BLaER1 (cell line): ENCODE data around the gene ARID2.

Source experiments
- H3K27ac ChIP-seq: shearing (Covaris generic); formaldehyde crosslinking; 2 replicates; pipeline ENCODE4 v1.8.1; 2022
- H3K27me3 ChIP-seq: shearing (Covaris generic); formaldehyde crosslinking; 2 replicates; pipeline ENCODE4 v1.8.1; 2022
- H3K36me3 ChIP-seq: shearing (Covaris generic); formaldehyde crosslinking; 2 replicates; pipeline ENCODE4 v1.8.1; 2022
- H3K4me1 ChIP-seq: shearing (Covaris generic); formaldehyde crosslinking; 2 replicates; pipeline ENCODE4 v1.8.1; 2022
- H3K4me2 ChIP-seq: shearing (Covaris generic); formaldehyde crosslinking; 2 replicates; pipeline ENCODE4 v1.8.1; 2022
- H3K4me3 ChIP-seq: shearing (Covaris generic); formaldehyde crosslinking; 2 replicates; pipeline ENCODE4 v1.8.1; 2022
- H3K9ac ChIP-seq: shearing (Covaris generic); formaldehyde crosslinking; 2 replicates; pipeline ENCODE4 v1.8.1; 2022
- H3K9me3 ChIP-seq: shearing (Covaris generic); formaldehyde crosslinking; 2 replicates; pipeline ENCODE4 v1.8.1; 2022
- H4K20me1 ChIP-seq: shearing (Covaris generic); formaldehyde crosslinking; 2 replicates; pipeline ENCODE4 v1.8.1; 2022
- Cebpa-rat ChIP-seq: shearing (Covaris generic); IDR thresholded peaks from 2 replicates; pipeline ENCODE4 v1.8.1; 2022

ARID2 gene

GRCh38 chr12:45781080-45781479 lies 51.6 kb downstream of the ARID2 start:
- Histone ChIP-seq H3K4me3 (no peak overlapping the region), H3K27ac (no peak overlapping the region), H3K27me3 (no peaks in the 10 kb centered on the region), H4K20me1 (peaks cover 84% of the 10 kb centered on the region), H3K9me3 (no peaks in the 10 kb centered on the region), H3K9ac (no peak overlapping the region), H3K36me3 (peaks cover 4% of the 10 kb centered on the region; the same call in 1 of the 2 replicates), H3K4me1 (no peaks in the 10 kb centered on the region), H3K4me2 (no peak overlapping the region)
- no peak for TF ChIP-seq Cebpa-rat

GRCh38 chr12:45785315-45785714 lies 55.8 kb downstream of the ARID2 start:
- Histone ChIP-seq H3K4me3 (no peak overlapping the region), H3K27me3 (no peaks in the 10 kb centered on the region), H3K36me3 (peaks cover 8% of the 10 kb centered on the region; the same call in 1 of the 2 replicates), H4K20me1 (peaks cover 95% of the 10 kb centered on the region), H3K4me2 (no peak overlapping the region), H3K4me1 (peaks cover 11% of the 10 kb centered on the region; the same call in 1 of the 2 replicates), H3K27ac (no peak overlapping the region), H3K9me3 (no peaks in the 10 kb centered on the region), H3K9ac (no peak overlapping the region)
- TF ChIP-seq Cebpa-rat, result no peak

GRCh38 chr12:45789025-45789424 lies 59.5 kb downstream of the ARID2 start:
- H3K36me3 ChIP-seq, result peaks cover 7% of the 10 kb centered on the region; the same call in 1 of the 2 replicates
- no peaks in the 10 kb centered on the region for H3K9me3 ChIP-seq
- TF ChIP-seq Cebpa-rat, result no peak
- no peak overlapping the region for H3K9ac ChIP-seq
- H3K4me2 ChIP-seq, result 0 out of 2 replicates have a peak overlapping the region, but pooled peaks have one; percentile 11
- H3K27me3 ChIP-seq, result no peaks in the 10 kb centered on the region
- H3K27ac ChIP-seq, result no peak overlapping the region
- H3K4me3 ChIP-seq, result no peak overlapping the region
- peaks cover 98% of the 10 kb centered on the region for H4K20me1 ChIP-seq
- peaks cover 11% of the 10 kb centered on the region; the same call in 1 of the 2 replicates for H3K4me1 ChIP-seq

GRCh38 chr12:45794422-45794821 lies 64.9 kb downstream of the ARID2 start:
- TF ChIP-seq Cebpa-rat, result no peak
- no peak overlapping the region for H3K27ac ChIP-seq
- peaks cover 34% of the 10 kb centered on the region; the same call in 1 of the 2 replicates for H3K36me3 ChIP-seq
- H4K20me1 ChIP-seq, result peaks cover 69% of the 10 kb centered on the region
- no peak overlapping the region for H3K9ac ChIP-seq
- H3K4me1 ChIP-seq, result no peaks in the 10 kb centered on the region
- H3K4me3 ChIP-seq, result no peak overlapping the region
- no peak overlapping the region for H3K4me2 ChIP-seq
- peaks cover 7% of the 10 kb centered on the region; the same call in 1 of the 2 replicates for H3K9me3 ChIP-seq
- H3K27me3 ChIP-seq, result no peaks in the 10 kb centered on the region

- Histone ChIP-seq H3K4me1 (no peaks in the 10 kb centered on the region), H3K4me2 (no peak overlapping the region), H3K36me3 (peaks cover 14% of the 10 kb centered on the region), H3K27ac (no peak overlapping the region), H3K9me3 (peaks cover 4% of the 10 kb centered on the region), H4K20me1 (peaks cover 59% of the 10 kb centered on the region), H3K9ac (no peak overlapping the region), H3K27me3 (no peaks in the 10 kb centered on the region), H3K4me3 (no peak overlapping the region)
- TF ChIP-seq Cebpa-rat, result no peak
Measured at GRCh38 chr12:45801625-45802024, 72.1 kb downstream of the ARID2 start.

GRCh38 chr12:45803111-45803510 lies 73.6 kb downstream of the ARID2 start:
- Histone ChIP-seq H3K4me1 (no peaks in the 10 kb centered on the region), H3K9ac (no peak overlapping the region), H3K9me3 (peaks cover 4% of the 10 kb centered on the region), H3K4me3 (no peak overlapping the region), H4K20me1 (peaks cover 73% of the 10 kb centered on the region), H3K27me3 (no peaks in the 10 kb centered on the region), H3K36me3 (peaks cover 9% of the 10 kb centered on the region), H3K27ac (no peak overlapping the region), H3K4me2 (no peak overlapping the region)
- TF ChIP-seq Cebpa-rat, result no peak

- Histone ChIP-seq H4K20me1 (peaks cover 11% of the 10 kb centered on the region; the same call in 1 of the 2 replicates), H3K27ac (no peak overlapping the region), H3K4me1 (no peaks in the 10 kb centered on the region), H3K4me2 (no peak overlapping the region), H3K36me3 (peaks cover 52% of the 10 kb centered on the region), H3K9me3 (no peaks in the 10 kb centered on the region), H3K9ac (no peak overlapping the region), H3K27me3 (no peaks in the 10 kb centered on the region), H3K4me3 (no peak overlapping the region)
- TF ChIP-seq Cebpa-rat, result no peak
Measured at GRCh38 chr12:45816652-45817051, 87.1 kb downstream of the ARID2 start.

- Histone ChIP-seq H3K4me2 (no peak overlapping the region), H4K20me1 (no peaks in the 10 kb centered on the region), H3K9me3 (peaks cover 9% of the 10 kb centered on the region), H3K27ac (no peak overlapping the region), H3K4me1 (no peaks in the 10 kb centered on the region), H3K36me3 (peaks cover 64% of the 10 kb centered on the region), H3K27me3 (no peaks in the 10 kb centered on the region), H3K9ac (no peak overlapping the region), H3K4me3 (no peak overlapping the region)
- no peak for TF ChIP-seq Cebpa-rat
Measured at GRCh38 chr12:45827974-45828373, 98.5 kb downstream of the ARID2 start.

- TF ChIP-seq Cebpa-rat, result no peak
- no peak overlapping the region for H3K4me3 ChIP-seq
- H4K20me1 ChIP-seq, result no peaks in the 10 kb centered on the region
- H3K9me3 ChIP-seq, result peaks cover 9% of the 10 kb centered on the region
- H3K36me3 ChIP-seq, result peaks cover 60% of the 10 kb centered on the region
- H3K27ac ChIP-seq, result no peak overlapping the region
- H3K9ac ChIP-seq, result no peak overlapping the region
- H3K4me1 ChIP-seq, result no peaks in the 10 kb centered on the region
- H3K4me2 ChIP-seq, result no peak overlapping the region
- no peaks in the 10 kb centered on the region for H3K27me3 ChIP-seq
Measured at GRCh38 chr12:45828402-45828801, 98.9 kb downstream of the ARID2 start.

GRCh38 chr12:45831590-45831989 lies 102.1 kb downstream of the ARID2 start:
- Histone ChIP-seq H3K36me3 (peaks cover 62% of the 10 kb centered on the region), H3K27ac (no peak overlapping the region), H3K4me3 (no peak overlapping the region), H3K4me1 (no peaks in the 10 kb centered on the region), H3K9me3 (peaks cover 9% of the 10 kb centered on the region), H3K4me2 (no peak overlapping the region), H3K27me3 (no peaks in the 10 kb centered on the region), H4K20me1 (peaks cover 12% of the 10 kb centered on the region; the same call in 1 of the 2 replicates), H3K9ac (no peak overlapping the region)
- TF ChIP-seq Cebpa-rat, result no peak

GRCh38 chr12:45833401-45833800 lies 103.9 kb downstream of the ARID2 start:
- Histone ChIP-seq H3K9ac (no peak overlapping the region), H3K36me3 (peaks cover 71% of the 10 kb centered on the region), H3K9me3 (peaks cover 9% of the 10 kb centered on the region), H3K4me1 (no peaks in the 10 kb centered on the region), H3K4me2 (no peak overlapping the region), H4K20me1 (peaks cover 15% of the 10 kb centered on the region; the same call in 1 of the 2 replicates), H3K27me3 (no peaks in the 10 kb centered on the region), H3K4me3 (no peak overlapping the region), H3K27ac (no peak overlapping the region)
- no peak for TF ChIP-seq Cebpa-rat
